ENCODE data around the gene HOXA6.

HOXA6 gene

DNA sequence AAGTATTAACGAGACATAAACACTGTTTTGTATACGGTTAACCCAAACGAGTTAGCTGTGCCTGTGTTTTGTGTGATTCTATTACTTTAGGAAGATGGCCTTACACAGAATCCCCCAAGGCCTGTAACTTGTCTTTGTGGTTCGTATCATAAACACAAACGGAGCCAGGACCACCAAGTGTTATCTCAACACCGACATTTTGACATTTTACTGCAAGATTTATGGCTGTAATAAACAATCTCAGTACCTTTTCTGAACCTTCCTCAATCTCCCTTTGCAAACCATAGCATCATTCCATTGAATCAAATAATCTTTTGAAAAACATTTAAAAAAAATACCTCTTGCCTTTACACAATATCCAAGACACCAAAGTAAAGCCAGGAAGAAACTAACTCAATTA, 14.6 kb downstream of the HOXA6 start:
- Histone ChIP-seq H3F3A (ENCODE audit: insufficient read depth, low read length) (no peaks in the 10 kb centered on the region), H3K9ac (ENCODE audit: low read length) (no peak overlapping the region), H4K20me1 (ENCODE audit: insufficient read depth, low read length) (no peaks in the 10 kb centered on the region), H3K4me3 (ENCODE audit: low read depth, low read length, poor library complexity, severe bottlenecking) (no peak overlapping the region), H3K9me2 (ENCODE audit: low read depth, low read length) (no peaks in the 10 kb centered on the region), H3K27me3 (ENCODE audit: insufficient read depth, low read length) (no peaks in the 10 kb centered on the region), H3K4me1 (ENCODE audit: insufficient read depth, low read length, severe bottlenecking) (no peaks in the 10 kb centered on the region), H3K27ac (ENCODE audit: low read depth, low read length, poor library complexity, severe bottlenecking) (no peak overlapping the region), H3K4me2 (ENCODE audit: low read length) (no peak overlapping the region), H3K79me2 (ENCODE audit: insufficient read depth, low read length) (no peaks in the 10 kb centered on the region), H3K9me3 (ENCODE audit: low read length) (no peaks in the 10 kb centered on the region), H3K36me3 (ENCODE audit: insufficient read depth, low read length) (no peaks in the 10 kb centered on the region), H2AFZ (ENCODE audit: low read length) (no peak overlapping the region)
- no peak for TF ChIP-seq EZH2 (IDR thresholded peaks at IDR 0.05; ENCODE audit: borderline replicate concordance, low read length)
- TF ChIP-seq, protein P1, sequence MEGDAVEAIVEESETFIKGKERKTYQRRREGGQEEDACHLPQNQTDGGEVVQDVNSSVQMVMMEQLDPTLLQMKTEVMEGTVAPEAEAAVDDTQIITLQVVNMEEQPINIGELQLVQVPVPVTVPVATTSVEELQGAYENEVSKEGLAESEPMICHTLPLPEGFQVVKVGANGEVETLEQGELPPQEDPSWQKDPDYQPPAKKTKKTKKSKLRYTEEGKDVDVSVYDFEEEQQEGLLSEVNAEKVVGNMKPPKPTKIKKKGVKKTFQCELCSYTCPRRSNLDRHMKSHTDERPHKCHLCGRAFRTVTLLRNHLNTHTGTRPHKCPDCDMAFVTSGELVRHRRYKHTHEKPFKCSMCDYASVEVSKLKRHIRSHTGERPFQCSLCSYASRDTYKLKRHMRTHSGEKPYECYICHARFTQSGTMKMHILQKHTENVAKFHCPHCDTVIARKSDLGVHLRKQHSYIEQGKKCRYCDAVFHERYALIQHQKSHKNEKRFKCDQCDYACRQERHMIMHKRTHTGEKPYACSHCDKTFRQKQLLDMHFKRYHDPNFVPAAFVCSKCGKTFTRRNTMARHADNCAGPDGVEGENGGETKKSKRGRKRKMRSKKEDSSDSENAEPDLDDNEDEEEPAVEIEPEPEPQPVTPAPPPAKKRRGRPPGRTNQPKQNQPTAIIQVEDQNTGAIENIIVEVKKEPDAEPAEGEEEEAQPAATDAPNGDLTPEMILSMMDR (IDR thresholded peaks at IDR 0.05; ENCODE audit: low read length): no peak

DNA sequence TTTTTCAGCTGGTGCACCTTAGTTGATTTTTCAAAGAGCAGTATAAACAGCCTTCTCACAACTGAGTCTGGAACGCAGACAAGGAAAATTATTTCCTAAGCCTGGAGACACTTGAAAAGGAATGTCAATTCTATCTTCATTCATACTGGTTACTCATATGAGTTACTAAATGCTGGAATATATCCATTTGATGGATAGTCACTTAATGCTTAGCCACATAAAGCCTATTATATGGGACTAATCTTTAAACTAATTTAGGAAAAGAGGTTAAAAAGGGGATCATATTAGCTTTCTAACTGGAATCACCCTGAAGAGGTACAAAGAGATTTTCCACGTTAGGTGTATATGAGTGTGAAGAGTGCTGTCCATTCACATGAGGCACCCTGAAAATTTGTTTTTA, 15.4 kb downstream of the HOXA6 start:
- no peaks in the 10 kb centered on the region for H3K79me2 ChIP-seq (ENCODE audit: insufficient read depth, low read length)

DNA sequence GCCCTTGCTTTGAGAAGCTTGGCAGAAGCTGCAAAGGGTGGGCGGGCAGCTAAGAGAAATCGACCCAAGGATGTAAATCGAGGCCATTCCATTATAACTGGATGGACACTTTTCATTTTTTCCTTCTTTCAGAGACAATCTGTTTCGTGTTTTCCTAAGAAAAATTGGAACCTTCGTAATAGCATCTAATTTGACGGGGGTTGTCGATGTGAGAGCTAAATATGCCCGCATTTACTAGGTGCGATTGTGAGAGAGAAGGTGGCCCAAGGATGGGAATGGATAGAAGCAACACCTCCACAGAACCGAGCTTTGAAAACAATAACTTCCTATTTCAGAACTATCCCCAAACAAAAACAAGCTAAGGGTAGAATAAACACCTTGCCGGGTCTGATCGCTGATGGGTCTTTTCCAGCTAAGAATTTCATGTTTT, 16.2 kb downstream of the HOXA6 start:
- Histone ChIP-seq H2AFZ (ENCODE audit: low read length) (no peak overlapping the region), H3K9ac (ENCODE audit: low read length) (no peak overlapping the region), H3K79me2 (ENCODE audit: insufficient read depth, low read length) (no peaks in the 10 kb centered on the region), H4K20me1 (ENCODE audit: insufficient read depth, low read length) (no peaks in the 10 kb centered on the region), H3K4me3 (ENCODE audit: low read depth, low read length, poor library complexity, severe bottlenecking) (no peak overlapping the region), H3K27me3 (ENCODE audit: insufficient read depth, low read length) (no peaks in the 10 kb centered on the region), H3K36me3 (ENCODE audit: insufficient read depth, low read length) (no peaks in the 10 kb centered on the region), H3K4me1 (ENCODE audit: insufficient read depth, low read length, severe bottlenecking) (no peaks in the 10 kb centered on the region), H3K4me2 (ENCODE audit: low read length) (no peak overlapping the region), H3F3A (ENCODE audit: insufficient read depth, low read length) (no peaks in the 10 kb centered on the region), H3K9me3 (ENCODE audit: low read length) (no peaks in the 10 kb centered on the region), H3K27ac (ENCODE audit: low read depth, low read length, poor library complexity, severe bottlenecking) (no peak overlapping the region), H3K9me2 (ENCODE audit: low read depth, low read length) (no peaks in the 10 kb centered on the region)
- TF ChIP-seq, protein P1 (IDR thresholded peaks at IDR 0.05; ENCODE audit: low read length): no peak
- no peak for TF ChIP-seq EZH2 (IDR thresholded peaks at IDR 0.05; ENCODE audit: borderline replicate concordance, low read length)

More for the DNA sequence above, 15.4 kb downstream of the HOXA6 start:
- Histone ChIP-seq H3K9me3 (ENCODE audit: low read length) (no peaks in the 10 kb centered on the region), H3K27ac (ENCODE audit: low read depth, low read length, poor library complexity, severe bottlenecking) (no peak overlapping the region), H3K4me1 (ENCODE audit: insufficient read depth, low read length, severe bottlenecking) (no peaks in the 10 kb centered on the region), H3K4me2 (ENCODE audit: low read length) (no peak overlapping the region), H4K20me1 (ENCODE audit: insufficient read depth, low read length) (no peaks in the 10 kb centered on the region), H3K9ac (ENCODE audit: low read length) (no peak overlapping the region), H3K4me3 (ENCODE audit: low read depth, low read length, poor library complexity, severe bottlenecking) (no peak overlapping the region), H3F3A (ENCODE audit: insufficient read depth, low read length) (no peaks in the 10 kb centered on the region), H3K9me2 (ENCODE audit: low read depth, low read length) (no peaks in the 10 kb centered on the region), H2AFZ (ENCODE audit: low read length) (no peak overlapping the region), H3K36me3 (ENCODE audit: insufficient read depth, low read length) (no peaks in the 10 kb centered on the region), H3K27me3 (ENCODE audit: insufficient read depth, low read length) (no peaks in the 10 kb centered on the region)
- TF ChIP-seq, protein P1 (IDR thresholded peaks at IDR 0.05; ENCODE audit: low read length): no peak
- TF ChIP-seq EZH2 (IDR thresholded peaks at IDR 0.05; ENCODE audit: borderline replicate concordance, low read length): no peak
